ENCODE data around the gene CD99L2.

CD99L2 gene

GRCh38 chrX:150940844-150941495, 42.5 kb upstream of the CD99L2 start:
- Histone ChIP-seq H3K36me3 (no peaks in the 10 kb centered on the region), H3K27ac (no peak overlapping the region), H3K4me1 (no peaks in the 10 kb centered on the region), H3K27me3 (no peaks in the 10 kb centered on the region), H3K4me3 (no peak overlapping the region), H3K9me3 (peaks cover 0 to 7% (median 0%) of the 10 kb centered on the region in 3 donors)
- intact Hi-C loops (cut with DNase I; ENCODE audit: low total_unique reads), result no loop called here
- DNase-seq, result no peak
- no peak for TF ChIP-seq CTCF (IDR thresholded peaks at IDR 0.05)

GRCh38 chrX:150936556-150936955, 38.1 kb upstream of the CD99L2 start:
- Histone ChIP-seq H3K27ac (no peak overlapping the region), H3K4me1 (no peaks in the 10 kb centered on the region), H3K36me3 (no peaks in the 10 kb centered on the region), H3K9me3 (peaks cover 0 to 7% (median 0%) of the 10 kb centered on the region in 3 donors), H3K4me3 (no peak overlapping the region), H3K27me3 (no peaks in the 10 kb centered on the region)
- no peak for DNase-seq
- intact Hi-C loops (cut with DNase I; ENCODE audit: low total_unique reads), result no loop called here
- TF ChIP-seq CTCF (IDR thresholded peaks at IDR 0.05), result no peak

- H3K9me3 ChIP-seq, result peaks cover 0 to 7% (median 0%) of the 10 kb centered on the region in 3 donors
- H3K4me1 ChIP-seq, result no peaks in the 10 kb centered on the region
- H3K36me3 ChIP-seq, result no peaks in the 10 kb centered on the region
- intact Hi-C loops (cut with DNase I; ENCODE audit: low total_unique reads), result no loop called here
- H3K4me3 ChIP-seq, result no peak overlapping the region
- no peak for TF ChIP-seq CTCF (IDR thresholded peaks at IDR 0.05)
- DNase-seq, result no peak
- H3K27me3 ChIP-seq, result no peaks in the 10 kb centered on the region
- no peak overlapping the region for H3K27ac ChIP-seq
These were observed 37.0 kb upstream of the CD99L2 start for GRCh38 chrX:150935467-150935866.

GRCh38 chrX:150934453-150934852, 36.0 kb upstream of the CD99L2 start:
- TF ChIP-seq CTCF (IDR thresholded peaks at IDR 0.05), result no peak
- Histone ChIP-seq H3K27ac (no peak overlapping the region), H3K27me3 (no peaks in the 10 kb centered on the region), H3K36me3 (no peaks in the 10 kb centered on the region), H3K4me1 (no peaks in the 10 kb centered on the region), H3K4me3 (no peak overlapping the region), H3K9me3 (peaks cover 0 to 7% (median 0%) of the 10 kb centered on the region in 3 donors)
- intact Hi-C loops (cut with DNase I; ENCODE audit: low total_unique reads), result no loop called here
- DNase-seq, result no peak

- TF ChIP-seq CTCF (IDR thresholded peaks at IDR 0.05), result no peak
- no peaks in the 10 kb centered on the region for H3K4me1 ChIP-seq
- intact Hi-C loops (cut with DNase I; ENCODE audit: low total_unique reads), result no loop called here
- DNase-seq, result no peak
- H3K27ac ChIP-seq, result no peak overlapping the region
- no peaks in the 10 kb centered on the region for H3K36me3 ChIP-seq
- H3K9me3 ChIP-seq, result peaks cover 0 to 7% (median 0%) of the 10 kb centered on the region in 3 donors
- no peaks in the 10 kb centered on the region for H3K27me3 ChIP-seq
- H3K4me3 ChIP-seq, result no peak overlapping the region
These were observed 35.5 kb upstream of the CD99L2 start for GRCh38 chrX:150933945-150934350.

GRCh38 chrX:150929058-150929457, 30.6 kb upstream of the CD99L2 start:
- no peak overlapping the region for H3K4me3 ChIP-seq
- no peaks in the 10 kb centered on the region for H3K9me3 ChIP-seq
- no peak overlapping the region for H3K27ac ChIP-seq
- no peak for TF ChIP-seq CTCF (IDR thresholded peaks at IDR 0.05)
- no peaks in the 10 kb centered on the region for H3K4me1 ChIP-seq
- H3K36me3 ChIP-seq, result no peaks in the 10 kb centered on the region
- no peak for DNase-seq
- intact Hi-C loops (cut with DNase I; ENCODE audit: low total_unique reads), result no loop called here
- no peaks in the 10 kb centered on the region for H3K27me3 ChIP-seq

All from tibial artery (tissue), 4 donors.